HTERT RPE-1 (cell line): Measurements from ENCODE around the gene GNB1.

Source experiments
- in situ Hi-C: fragments of 300-500 bp; cut with MboI; formaldehyde crosslinking; loops from 4 replicates; pipeline ENCODE4 v1.14.3; 2020; ENCODE audit warnings: low sequenced_read_pairs

GNB1 gene

DNA sequence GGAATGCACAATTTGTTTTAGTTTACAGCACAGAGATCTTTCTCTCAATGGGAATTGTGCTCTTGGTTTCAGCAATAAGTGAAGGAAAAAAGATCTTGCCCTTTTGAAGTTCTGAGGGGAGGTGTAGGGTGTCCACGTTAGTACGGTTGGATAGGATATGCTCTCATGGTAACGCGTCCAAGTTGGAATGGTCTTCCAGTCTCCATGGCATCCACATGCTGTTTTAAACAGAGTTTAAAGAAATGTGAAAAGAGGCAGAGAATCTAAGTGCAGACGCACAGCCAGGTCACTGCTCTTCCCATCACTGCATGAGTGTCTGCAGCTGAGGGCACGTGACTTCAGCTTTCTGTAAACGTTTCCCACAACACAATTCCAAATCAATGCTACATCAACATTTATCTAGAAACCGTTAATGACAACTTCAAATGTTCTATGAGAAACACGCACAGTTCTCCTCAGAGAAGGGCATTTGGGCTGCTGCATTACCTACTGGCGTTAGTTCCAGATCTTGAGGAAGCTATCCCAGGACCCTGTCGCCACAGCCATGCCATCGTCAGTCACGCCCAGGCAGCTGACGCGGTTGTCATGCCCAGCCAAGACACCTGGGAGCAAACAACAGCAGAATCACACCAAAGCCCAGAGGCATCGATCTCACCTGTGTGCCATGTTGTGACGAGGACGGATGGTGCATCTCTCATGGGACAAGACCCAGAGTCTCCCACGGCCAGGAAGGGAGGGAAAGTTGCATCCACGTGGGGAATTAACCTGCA, 103.9 kb downstream of the GNB1 start:
- in situ Hi-C loops: no loop called here

DNA sequence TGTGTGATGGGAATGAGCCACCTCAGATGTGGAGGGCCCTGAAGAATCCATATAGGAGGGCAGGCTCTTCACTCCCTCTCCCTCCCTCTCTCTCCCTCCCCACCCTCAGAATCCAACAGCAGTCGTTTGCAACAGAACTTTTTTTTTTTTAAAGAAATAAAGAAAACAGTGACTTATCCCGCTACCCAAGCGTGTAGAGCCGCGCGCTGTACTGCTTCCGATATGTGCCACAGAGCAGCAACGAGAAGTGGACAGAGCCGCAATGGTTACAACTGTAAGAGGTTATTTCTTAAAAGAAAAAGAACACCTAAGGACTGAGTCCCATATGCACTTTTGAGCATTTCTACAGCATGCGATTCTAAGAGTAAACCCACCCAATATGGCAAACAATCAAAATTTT, 105.2 kb downstream of the GNB1 start:
- in situ Hi-C loops: no loop called here

DNA sequence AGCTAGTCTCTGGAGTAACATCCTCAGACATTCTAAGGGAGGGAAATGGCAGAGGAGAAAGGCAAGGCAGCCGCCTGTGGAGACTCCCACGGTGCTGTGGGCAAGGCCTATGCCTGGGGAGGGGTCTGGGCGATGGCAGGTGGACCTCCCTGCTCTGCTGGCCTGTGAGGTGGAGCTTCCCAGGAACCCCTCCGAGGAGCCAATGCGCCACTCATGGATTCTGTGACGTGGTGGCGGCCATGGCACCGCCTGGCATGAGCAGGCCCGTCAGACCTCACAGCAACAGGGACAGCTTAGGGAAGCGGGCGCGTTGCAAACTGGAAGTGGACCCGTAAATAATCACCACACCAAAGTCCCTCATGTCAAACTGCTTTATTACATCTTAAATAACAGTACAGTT, 106.0 kb downstream of the GNB1 start:
- in situ Hi-C loops: no loop called here

- in situ Hi-C loops: no loop called here
Measured at GRCh38 chr1:1783320-1783719, 107.6 kb downstream of the GNB1 start.

DNA sequence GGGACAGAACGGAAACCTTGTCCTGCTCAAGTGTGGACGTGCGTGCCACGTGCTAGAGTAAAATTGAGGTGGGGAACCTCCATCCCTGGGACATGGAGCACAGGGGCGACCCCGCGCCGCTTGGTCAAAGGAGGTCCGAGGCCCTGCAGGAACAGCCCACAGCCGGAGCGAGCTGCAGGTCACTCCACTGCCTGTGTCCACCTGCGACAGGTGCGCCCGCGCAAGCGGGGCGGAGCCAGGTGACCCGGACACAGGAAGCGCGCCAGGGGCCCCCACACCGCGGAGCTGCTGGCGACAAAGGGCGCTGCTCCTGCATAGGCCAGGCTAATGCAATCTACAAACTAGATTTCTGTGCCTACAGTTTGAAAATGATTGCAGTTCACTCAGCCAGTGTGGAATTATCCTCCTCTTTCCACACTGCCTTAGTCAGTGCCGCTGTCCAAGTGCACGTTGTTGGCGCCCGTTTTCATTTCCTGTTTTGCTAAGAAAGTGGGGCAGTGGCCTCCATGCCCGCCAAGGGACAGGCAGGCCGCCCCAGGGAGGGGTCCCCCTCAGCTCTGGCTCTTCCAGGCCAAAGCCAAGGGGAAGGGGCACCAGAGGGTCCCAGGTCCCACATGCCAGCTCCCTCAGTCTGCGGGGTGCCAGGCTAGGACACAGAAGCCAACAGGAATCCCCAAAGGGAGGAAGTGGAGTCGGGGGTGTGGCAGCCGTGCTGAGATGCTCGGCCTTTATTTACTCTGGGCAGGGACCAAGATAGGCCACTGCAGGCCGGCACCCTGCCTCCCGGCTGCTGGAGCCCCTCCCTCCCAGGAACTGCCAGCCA, 108.3 kb downstream of the GNB1 start:
- in situ Hi-C loops: no loop called here

GRCh38 chr1:1781526-1781903, 109.4 kb downstream of the GNB1 start:
- in situ Hi-C loops: no loop called here

DNA sequence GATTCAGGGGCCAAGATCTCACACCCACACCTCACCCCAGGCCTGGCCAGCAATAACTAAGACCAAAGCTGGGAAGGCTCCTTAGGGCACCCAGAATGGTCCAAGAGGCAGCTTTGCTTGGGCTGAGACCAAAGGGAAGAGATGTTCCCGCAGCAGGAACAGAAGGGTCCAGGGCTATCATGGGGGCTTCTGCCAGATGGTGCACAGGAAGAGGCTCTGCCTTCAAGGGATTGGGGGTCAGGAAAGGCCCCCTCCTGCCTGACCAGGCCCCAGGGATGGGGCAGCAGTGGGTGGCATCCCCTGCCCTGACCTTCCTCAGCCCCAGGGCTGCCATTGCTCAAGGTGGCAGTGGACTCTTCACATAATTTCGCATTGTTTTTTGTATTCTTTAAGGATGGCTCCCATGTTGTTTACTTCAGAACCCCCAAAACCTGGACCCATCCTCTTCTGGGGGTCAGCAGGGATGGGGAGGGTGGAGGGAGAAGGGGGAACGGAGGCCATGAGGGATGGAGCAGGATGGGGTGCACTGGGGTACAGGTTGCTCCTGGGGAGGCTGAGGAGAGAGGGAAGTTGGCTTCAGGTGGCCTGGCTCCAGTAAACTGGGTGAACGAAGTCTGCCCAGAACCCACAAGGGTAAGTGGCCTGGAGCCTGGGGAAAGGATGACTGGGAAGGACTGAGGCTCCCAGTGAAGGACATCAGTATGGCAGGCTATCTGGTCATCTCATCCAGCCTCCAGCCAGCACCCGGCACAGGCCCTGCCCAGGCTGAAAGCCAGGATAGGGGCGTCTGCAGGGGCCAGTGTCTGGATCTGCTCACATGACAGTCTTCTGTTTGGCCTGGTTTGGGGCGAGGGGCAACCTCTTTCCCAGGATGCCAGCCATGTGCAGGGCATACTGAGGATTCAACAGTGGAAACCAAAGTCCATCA, 110.0 kb downstream of the GNB1 start:
- in situ Hi-C loops: no loop called here

- in situ Hi-C loops: no loop called here
Measured at GRCh38 chr1:1779691-1780597, 110.9 kb downstream of the GNB1 start.

DNA sequence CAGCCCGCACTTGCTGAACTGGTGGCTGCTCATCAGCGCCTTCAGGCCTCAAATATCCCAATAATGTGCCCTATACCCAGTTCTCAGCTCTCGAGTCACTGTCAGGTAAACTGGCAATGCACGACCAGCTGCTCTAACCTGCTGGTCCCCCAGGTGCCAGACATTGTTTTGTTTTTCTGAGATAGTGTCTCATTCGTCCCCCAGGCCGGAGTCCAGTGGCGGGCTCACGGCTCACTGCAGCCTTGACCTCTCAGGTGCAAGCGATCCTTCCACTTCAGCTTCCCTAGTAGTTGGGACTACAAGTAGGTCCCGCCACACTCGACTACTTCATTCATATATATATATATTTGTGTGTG, 111.6 kb downstream of the GNB1 start:
- in situ Hi-C loops: no loop called here

DNA sequence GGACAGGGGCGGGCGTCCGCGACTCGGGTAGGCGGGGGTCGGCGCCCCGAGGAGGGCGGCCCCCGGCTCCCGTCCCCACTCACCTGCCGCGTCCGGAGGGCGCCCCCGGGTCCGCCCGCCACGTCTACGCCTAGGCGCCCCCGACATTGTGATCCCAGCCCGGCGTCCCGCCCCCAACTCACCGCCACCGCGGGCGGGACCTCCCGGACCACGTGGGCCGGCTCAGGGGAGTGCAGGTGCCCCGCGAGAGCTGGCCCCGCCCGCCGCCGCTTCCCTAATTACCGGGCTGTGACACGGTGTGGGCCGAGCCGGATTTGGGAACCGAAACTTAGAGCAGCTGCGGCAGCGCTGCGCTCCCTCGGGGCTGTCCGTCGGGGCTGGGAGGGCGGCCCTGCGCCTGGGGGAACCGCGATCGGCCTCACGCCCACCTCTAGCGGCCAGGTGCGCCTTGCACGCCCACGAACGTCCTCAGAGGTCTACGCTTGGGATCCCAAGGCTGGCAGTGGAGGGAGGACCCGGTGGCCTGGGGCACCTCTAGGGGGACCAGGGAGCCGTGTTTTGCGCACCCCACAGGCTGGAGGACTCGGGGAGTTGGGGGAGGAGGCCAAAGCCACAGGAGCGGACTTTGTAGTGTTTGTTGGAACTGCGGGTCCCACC, 112.1 kb downstream of the GNB1 start:
- in situ Hi-C loops: no loop called here

- in situ Hi-C loops: no loop called here
Measured at GRCh38 chr1:1777950-1778662, 112.8 kb downstream of the GNB1 start, which contains the start of gene NADK. Gene NADK (minus strand): TSS chr1:1778470. CDS start chr1:1765406, 13,064 bp downstream.

DNA sequence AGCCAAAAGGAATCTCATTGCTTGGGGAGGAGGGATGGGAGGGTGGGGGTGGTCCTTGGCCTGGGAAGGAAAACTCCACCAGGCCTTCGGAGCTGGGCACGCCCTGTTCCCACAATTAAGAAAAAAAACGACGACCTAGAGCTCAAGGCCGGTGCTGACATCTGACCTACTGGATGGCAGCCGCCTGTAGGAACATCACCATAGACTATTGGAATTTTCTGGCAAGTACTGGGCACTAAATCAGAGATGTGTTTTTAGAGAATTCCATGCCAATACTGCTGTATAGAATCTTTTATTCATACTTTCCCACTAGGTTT, 113.3 kb downstream of the GNB1 start:
- in situ Hi-C loops: no loop called here

- in situ Hi-C loops: no loop called here
Measured at GRCh38 chr1:1776672-1777582, 114.0 kb downstream of the GNB1 start.

DNA sequence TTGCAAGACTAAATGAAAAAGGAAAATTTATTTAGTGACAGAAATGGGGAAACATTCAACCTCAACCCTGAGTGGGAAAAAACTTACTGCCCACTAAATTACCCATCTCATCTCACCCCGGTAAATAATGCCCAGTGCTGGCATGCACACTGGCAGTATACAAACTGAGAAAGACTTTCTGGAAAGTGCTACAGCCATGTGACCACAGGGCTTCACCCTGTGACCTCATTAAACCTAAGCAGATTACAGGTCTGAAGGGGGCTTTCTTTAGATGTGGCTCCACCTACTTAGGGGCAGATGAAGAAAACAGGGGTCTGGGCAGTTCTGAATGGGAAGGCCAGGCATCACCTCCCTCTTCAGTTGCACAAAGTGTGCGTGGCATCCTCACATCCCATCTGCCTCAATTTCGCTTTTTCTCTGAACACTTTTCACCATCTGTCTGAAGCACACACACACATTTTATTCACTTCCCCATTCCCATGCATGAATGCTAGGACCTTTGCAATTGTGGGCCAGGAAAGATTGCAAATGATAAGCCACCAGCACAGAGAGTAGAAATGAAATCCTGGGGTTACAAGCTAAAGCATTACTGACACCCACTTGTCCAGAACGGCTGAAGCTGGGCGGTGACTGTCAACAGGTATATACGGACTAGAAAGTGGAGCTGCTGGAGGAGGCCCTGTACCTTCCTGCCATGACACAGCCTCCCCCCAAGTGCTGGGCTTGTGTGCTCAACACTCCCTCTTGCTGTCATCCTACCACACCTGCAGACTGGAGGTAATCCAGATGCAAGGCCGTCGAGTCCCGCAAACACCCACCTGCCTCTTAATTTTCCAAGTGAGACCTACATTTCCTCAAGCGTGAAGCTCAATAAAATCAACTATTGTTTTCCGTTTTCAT, 115.3 kb downstream of the GNB1 start:
- in situ Hi-C loops: no loop called here

DNA sequence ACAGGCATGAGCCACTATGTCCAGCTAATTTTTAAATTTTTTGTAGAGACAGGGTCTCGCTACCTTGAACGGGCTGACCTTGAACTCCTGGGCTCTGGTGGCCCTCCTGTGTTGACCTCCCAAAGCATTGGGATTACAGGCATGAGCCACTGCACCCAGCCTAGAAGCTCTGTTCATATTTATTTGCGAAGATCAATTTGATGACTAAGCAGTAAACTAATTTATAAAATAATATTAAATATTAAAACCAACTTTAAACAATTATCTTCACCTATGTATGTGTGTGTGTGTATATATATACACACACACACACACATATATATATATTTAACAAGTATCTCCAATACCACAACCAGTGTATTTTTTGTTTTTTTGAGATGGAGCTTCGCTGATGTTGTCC, 117.0 kb downstream of the GNB1 start:
- in situ Hi-C loops: no loop called here

- in situ Hi-C loops: no loop called here
Measured at GRCh38 chr1:1771096-1771495, 119.8 kb downstream of the GNB1 start.

- in situ Hi-C loops: no loop called here
Measured at GRCh38 chr1:1770102-1770501, 120.8 kb downstream of the GNB1 start.
